Activated CD8-positive, alpha-beta memory T cell treated with anti-CD3 and anti-CD28 coated beads for 24 hours (primary cell): ENCODE measurements around the gene RAPSN.

Experiments used
- DNase-seq: peaks from one replicate; pipeline ENCODE4 v3.0.0-alpha.2; 2020

RAPSN gene

GRCh38 chr11:47387944-47388696, 60.8 kb downstream of the RAPSN start:
- no peak for DNase-seq
